HCT116 (cell line): ENCODE results near the gene CYBA. TPM values are rescaled to one million over a fixed set of nuclear protein-coding genes. Genes with fewer than 3 reads are reported as not detected.

Experiments
- ATAC-seq: fragments of 200-7000 bp; cut with Tn5 transposase; 2 replicates; pipeline ENCODE4 v1.9.1; 2020; ENCODE audit warnings: mild to moderate bottlenecking, moderate library complexity
- BruUV-seq: library from RNA; stranded (reverse); fragments of 400-500 nt; replicated peaks from 2 replicates; lab custom pipeline; 2021; lab: Mats Ljungman, UMichigan
- CTCF ChIA-PET: fragments of 300-600 bp; sonication (Branson Sonifier 250); formaldehyde crosslinking; loops from one replicate; lab custom pipeline; 2021; ENCODE audit warnings: antibody characterized with exemption; lab: Charles Lee
- POLR2A ChIA-PET: fragments of 300-600, 350-600 bp; sonication (Branson Sonifier 250); formaldehyde crosslinking; loops from one replicate; lab custom pipeline; 2021; ENCODE audit warnings: antibody characterized with exemption; lab: Charles Lee
- RAD21 ChIA-PET, 2 experiments: fragments of 300-600 bp; sonication (Branson Sonifier 250); formaldehyde crosslinking; loops; one replicate each; lab custom pipeline; 2023; ENCODE audit warnings: low total read pairs in 2 of 2; ENCODE audit not compliant: uncharacterized antibody in 2 of 2, unreplicated experiment in 2 of 2, low non-redundant PET in 1 of 2; lab: Charles Lee
- DNase-seq: peaks from one replicate; pipeline ENCODE4 v3.0.0-alpha.2; 2010; ENCODE audit warnings: low read depth, low spot score
- H2AFZ ChIP-seq: fragments of 200-600 bp; shearing (Covaris generic), sonication (generic); 2 replicates; pipeline ENCODE4 v1.6.1; 2017; ENCODE audit warnings: low read depth, mixed run types, mixed read lengths, antibody characterized with exemption, low read length; ENCODE audit not compliant: poor library complexity, severe bottlenecking
- H3K27ac ChIP-seq: 2 replicates; pipeline ENCODE4 v1.5.1; 2012; ENCODE audit warnings: low read depth, low read length
- H3K27me3 ChIP-seq: fragments of 200-600 bp; sonication (generic); 2 replicates; pipeline ENCODE4 v1.6.1; 2016; ENCODE audit warnings: mixed run types, low read length, mixed read lengths; ENCODE audit not compliant: insufficient read depth
- H3K36me3 ChIP-seq, 2 experiments: fragments of 200-500 bp in 1 of 2; fragments of 200-600 bp in 1 of 2; sonication (Bioruptor generic) in 1 of 2; sonication (generic) in 1 of 2; 2 replicates each; pipeline versions ENCODE4 v1.5.1 to v1.6.1; 2014 to 2016; ENCODE audit warnings: low read length in 2 of 2, inconsistent platforms in 1 of 2, mixed read lengths in 1 of 2, mixed run types in 1 of 2; ENCODE audit not compliant: insufficient read depth in 2 of 2, control insufficient read depth in 1 of 2
- H3K4me1 ChIP-seq, 2 experiments: fragments of 200-600 bp in 1 of 2; sonication (generic) in 1 of 2; 2 replicates each; pipeline versions ENCODE4 v1.5.1 to v1.6.1; 2012 to 2017; ENCODE audit warnings: low read length in 2 of 2, inconsistent platforms in 1 of 2, mild to moderate bottlenecking in 1 of 2, mixed read lengths in 1 of 2, mixed run types in 1 of 2, moderate library complexity in 1 of 2; ENCODE audit not compliant: insufficient read depth in 2 of 2, control insufficient read depth in 1 of 2
- H3K4me2 ChIP-seq: fragments of 200-600 bp; sonication (generic); 2 replicates; pipeline ENCODE4 v1.6.1; 2017; ENCODE audit warnings: mixed run types, low read length, mixed read lengths
- H3K4me3 ChIP-seq, 2 experiments: fragments of 200-600 bp in 1 of 2; sonication (generic) in 1 of 2; replicated peaks in 1 of 2; 2 replicates each; pipeline ENCODE4 v1.5.1; 2011 to 2016; ENCODE audit warnings: low read length in 2 of 2, control low read depth in 1 of 2, low read depth in 1 of 2, mild to moderate bottlenecking in 1 of 2, mixed read lengths in 1 of 2, mixed run types in 1 of 2
- H3K79me2 ChIP-seq: fragments of 200-600 bp; sonication (generic); 2 replicates; pipeline ENCODE4 v1.6.1; 2017; ENCODE audit warnings: mild to moderate bottlenecking, mixed run types, low read length, moderate library complexity, mixed read lengths; ENCODE audit not compliant: insufficient read depth
- H3K9ac ChIP-seq: fragments of 200-600 bp; sonication (generic); 2 replicates; pipeline ENCODE4 v1.6.1; 2016; ENCODE audit warnings: low read length, mixed read lengths
- H3K9me2 ChIP-seq: fragments of 200-600 bp; sonication (generic), shearing (Covaris generic); 2 replicates; pipeline ENCODE4 v1.6.1; 2017; ENCODE audit warnings: mixed run types, mild to moderate bottlenecking, moderate library complexity; ENCODE audit not compliant: insufficient read depth
- H3K9me3 ChIP-seq, 2 experiments: fragments of 200-500 bp in 1 of 2; fragments of 200-600 bp in 1 of 2; sonication (Bioruptor generic) in 1 of 2; sonication (generic) in 1 of 2; 2 replicates each; pipeline ENCODE4 v1.6.1; 2014 to 2017; ENCODE audit warnings: low read length in 2 of 2, mixed read lengths in 2 of 2, inconsistent platforms in 1 of 2, low read depth in 1 of 2, mild to moderate bottlenecking in 1 of 2, mixed run types in 1 of 2, moderate library complexity in 1 of 2; ENCODE audit not compliant: control insufficient read depth in 1 of 2, insufficient read depth in 1 of 2
- H4K20me1 ChIP-seq: fragments of 200-600 bp; sonication (generic), shearing (Covaris generic); 2 replicates; pipeline ENCODE4 v1.6.1; 2017; ENCODE audit warnings: mixed run types, mild to moderate bottlenecking, moderate library complexity; ENCODE audit not compliant: insufficient read depth
- ATF3 ChIP-seq: IDR thresholded peaks from 2 replicates; pipeline ENCODE4 v1.6.1; 2012
- CBX3 ChIP-seq: IDR thresholded peaks from 2 replicates; pipeline ENCODE4 v1.6.1; 2012; ENCODE audit warnings: low read depth
- EGR1 ChIP-seq: IDR thresholded peaks from 2 replicates; pipeline ENCODE4 v1.6.1; 2012; ENCODE audit warnings: low read depth
- ELF1 ChIP-seq: IDR thresholded peaks from 2 replicates; pipeline ENCODE4 v1.6.1; 2012; ENCODE audit warnings: low read depth, borderline replicate concordance
- EZH2 ChIP-seq: fragments of 200-600 bp; sonication (generic); IDR thresholded peaks from 2 replicates; pipeline ENCODE4 v1.6.1; 2017; ENCODE audit warnings: antibody characterized with exemption, mixed run types
- EZH2phosphoT487 ChIP-seq: fragments of 200-600 bp; IDR thresholded peaks from 2 replicates; pipeline ENCODE4 v1.6.1; 2018; ENCODE audit warnings: antibody characterized with exemption, borderline replicate concordance
- FOSL1 ChIP-seq: IDR thresholded peaks from 2 replicates; pipeline ENCODE4 v1.6.1; 2012; ENCODE audit warnings: low read depth
- POLR2AphosphoS5 ChIP-seq: IDR thresholded peaks from 2 replicates; pipeline ENCODE4 v1.6.1; 2011; ENCODE audit warnings: mild to moderate bottlenecking, low read depth, low read length, moderate library complexity
- SIN3A ChIP-seq: IDR thresholded peaks from 2 replicates; pipeline ENCODE4 v1.6.1; 2012; ENCODE audit warnings: low read depth
- SRF ChIP-seq: IDR thresholded peaks from 2 replicates; pipeline ENCODE4 v1.6.1; 2012; ENCODE audit warnings: low read depth
- ZNF274 ChIP-seq: fragments of 200-500 bp; sonication (Bioruptor generic); IDR thresholded peaks from 2 replicates; pipeline ENCODE4 v1.6.1; 2014; ENCODE audit warnings: mild to moderate bottlenecking, low read depth, low read length, inconsistent platforms
- intact Hi-C: fragments of 100-400 bp; cut with micrococcal nuclease; formaldehyde crosslinking; loops from 2 replicates; pipeline ENCODE4 v1.10.0; 2022
- total RNA-seq: library from RNA; stranded (reverse); gene quantifications from one replicate; pipeline ENCODE4 v1.2.1, GENCODE V29; 2021; ENCODE audit not compliant: unreplicated experiment
- TF ChIP-seq, protein P1 (sequence below): IDR thresholded peaks from 2 replicates; pipeline ENCODE4 v1.6.1; 2011; ENCODE audit warnings: mild to moderate bottlenecking, low read length, moderate library complexity; ENCODE audit not compliant: insufficient replicate concordance; ENCODE audit errors: extremely low read depth

The CYBA gene
- total RNA-seq, 1 experiment from 2014 or later = 321 TPM

GRCh38 chr16:88691924-88692560, 41.2 kb upstream of the CYBA start (continued):
- TF ChIP-seq EZH2phosphoT487 (no peak), EZH2 (no peak), EGR1 (no peak), SIN3A (no peak), SRF (no peak), ATF3 (no peak)

GRCh38 chr16:88691129-88691813, 40.4 kb upstream of the CYBA start:
- H3K4me3 ChIP-seq = no peak overlapping the region
- H3K79me2 ChIP-seq = no peaks in the 10 kb centered on the region
- TF ChIP-seq FOSL1 (no peak), SIN3A (no peak), EZH2 (no peak), ZNF274 (no peak), CBX3 (no peak), ELF1 (no peak), SRF (no peak), POLR2AphosphoS5 (no peak)
- TF ChIP-seq, protein P1, sequence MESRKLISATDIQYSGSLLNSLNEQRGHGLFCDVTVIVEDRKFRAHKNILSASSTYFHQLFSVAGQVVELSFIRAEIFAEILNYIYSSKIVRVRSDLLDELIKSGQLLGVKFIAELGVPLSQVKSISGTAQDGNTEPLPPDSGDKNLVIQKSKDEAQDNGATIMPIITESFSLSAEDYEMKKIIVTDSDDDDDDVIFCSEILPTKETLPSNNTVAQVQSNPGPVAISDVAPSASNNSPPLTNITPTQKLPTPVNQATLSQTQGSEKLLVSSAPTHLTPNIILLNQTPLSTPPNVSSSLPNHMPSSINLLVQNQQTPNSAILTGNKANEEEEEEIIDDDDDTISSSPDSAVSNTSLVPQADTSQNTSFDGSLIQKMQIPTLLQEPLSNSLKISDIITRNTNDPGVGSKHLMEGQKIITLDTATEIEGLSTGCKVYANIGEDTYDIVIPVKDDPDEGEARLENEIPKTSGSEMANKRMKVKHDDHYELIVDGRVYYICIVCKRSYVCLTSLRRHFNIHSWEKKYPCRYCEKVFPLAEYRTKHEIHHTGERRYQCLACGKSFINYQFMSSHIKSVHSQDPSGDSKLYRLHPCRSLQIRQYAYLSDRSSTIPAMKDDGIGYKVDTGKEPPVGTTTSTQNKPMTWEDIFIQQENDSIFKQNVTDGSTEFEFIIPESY = no peak
- TF ChIP-seq, all 23 proteins: peak for 0
- no peaks in the 10 kb centered on the region for H3K27me3 ChIP-seq
- H3K36me3 ChIP-seq = no peaks in the 10 kb centered on the region
- H3K27ac ChIP-seq = no peak overlapping the region; the same call in 1 of the 2 replicates
- no peaks in the 10 kb centered on the region for H3K9me3 ChIP-seq
- H3K9ac ChIP-seq = no peak overlapping the region
- no peak overlapping the region for H2AFZ ChIP-seq
- peaks cover 16 to 22% of the 10 kb centered on the region in 2 experiments for H3K4me1 ChIP-seq
- intact Hi-C loops = no loop called here
- BruUV-seq = no TSS peak
- ChIA-PET CTCF (no interaction called here), RAD21 (no interaction called here), POLR2A (interaction anchor here (0.6 kb wide), 1 partner anchor 8 kb away, joined by 5 read pairs; no protein-coding TSS in a partner anchor)
- DNase-seq (no peak), ATAC-seq (no peak)
- no peak overlapping the region for H3K4me2 ChIP-seq
- no peaks in the 10 kb centered on the region for H4K20me1 ChIP-seq
- no peaks in the 10 kb centered on the region for H3K9me2 ChIP-seq
